ENCODE measurements around the gene DNAJC16.
A peak's percentile ranks its signal among the peaks of the same experiment; 100 is the strongest.
"Not testable (repeated sequence)": the region's sequence is repeated elsewhere in the genome, so short reads cannot be mapped to it uniquely, and the experiment has no call there.

DNAJC16 gene

DNA sequence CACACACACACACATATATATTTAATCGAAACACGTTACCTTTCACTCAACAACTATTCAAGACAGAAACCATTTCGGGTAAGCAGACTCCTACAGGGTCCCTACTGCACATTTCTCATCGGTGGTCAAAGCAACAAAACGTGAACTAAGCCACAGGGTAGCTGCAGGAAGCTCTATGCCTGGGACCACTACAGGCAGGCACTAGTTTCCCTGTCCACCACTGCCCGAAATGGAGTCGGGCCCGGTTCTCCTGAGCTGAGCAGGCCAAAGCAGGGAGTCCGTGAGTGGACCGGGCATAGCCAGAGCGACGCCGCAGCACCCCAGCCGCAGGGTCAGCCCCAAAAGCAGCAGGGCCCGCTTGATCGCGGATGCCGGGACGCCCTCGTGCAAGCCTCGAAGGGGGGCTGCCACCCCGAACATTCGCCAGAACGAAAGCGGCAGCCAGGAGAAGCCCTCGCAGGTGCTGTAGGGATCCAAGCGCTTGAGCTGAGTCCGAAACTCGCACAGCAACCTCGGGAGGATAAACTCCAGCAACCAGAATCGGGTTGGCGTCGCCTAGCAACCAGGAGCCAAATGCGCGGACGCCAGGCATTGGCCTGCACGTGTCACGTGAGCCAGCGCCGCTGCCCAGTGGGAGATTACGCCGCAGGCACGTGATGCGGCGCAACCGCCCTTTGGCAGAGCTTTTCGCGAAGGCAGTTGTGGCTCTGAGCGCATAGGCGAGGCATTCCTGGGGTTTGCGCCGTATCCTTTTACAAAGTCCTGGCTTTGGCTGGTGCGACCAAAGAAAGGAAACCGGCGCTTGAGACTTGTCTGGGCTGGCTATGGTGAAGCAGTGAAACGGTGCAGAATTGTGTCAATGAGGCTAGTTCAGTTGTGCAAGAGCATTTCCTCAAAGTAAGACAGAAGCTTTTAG lies 76.7 kb downstream of the DNAJC16 start:
- Mint-ChIP-seq H3K27ac (peak overlapping the region; percentile 80), H3K4me1 (ENCODE audit: low read depth) (peaks cover 9% of the 10 kb centered on the region)

DNA sequence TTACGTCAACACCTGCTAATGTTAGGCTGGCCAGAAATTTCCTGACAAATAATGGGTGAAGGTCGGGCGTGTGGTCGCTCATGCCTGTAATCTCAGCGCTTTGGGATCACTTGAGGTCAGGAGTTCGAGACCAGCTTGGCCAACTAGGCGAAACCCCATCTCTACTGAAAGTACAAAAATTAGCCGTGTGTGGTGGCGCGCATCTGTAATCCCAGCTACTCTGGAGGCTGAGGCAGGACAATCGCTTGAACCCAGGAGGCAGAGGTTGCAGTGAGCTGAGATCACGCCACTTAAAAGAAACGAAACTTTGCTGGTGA lies 77.3 kb downstream of the DNAJC16 start:
- Mint-ChIP-seq H3K27ac (peak overlapping the region; percentile 80), H3K4me3 (peak overlapping the region; percentile 83)
- H3K27me3 Mint-ChIP-seq (ENCODE audit: low read depth); DNase-seq (ENCODE audit: low spot score); H3K36me3 Mint-ChIP-seq (ENCODE audit: low read depth); H3K4me1 Mint-ChIP-seq (ENCODE audit: low read depth); H3K9me3 Mint-ChIP-seq: not testable (repeated sequence)

More for the DNA sequence above, 76.7 kb downstream of the DNAJC16 start:
- DNase-seq (ENCODE audit: low spot score), result peak; percentile 91
- H3K9me3 Mint-ChIP-seq, result peaks cover 6% of the 10 kb centered on the region
- H3K36me3 Mint-ChIP-seq (ENCODE audit: low read depth), result no peaks in the 10 kb centered on the region
- H3K4me3 Mint-ChIP-seq, result peak overlapping the region; percentile 83
- peaks cover 7% of the 10 kb centered on the region for H3K27me3 Mint-ChIP-seq (ENCODE audit: low read depth)

DNA sequence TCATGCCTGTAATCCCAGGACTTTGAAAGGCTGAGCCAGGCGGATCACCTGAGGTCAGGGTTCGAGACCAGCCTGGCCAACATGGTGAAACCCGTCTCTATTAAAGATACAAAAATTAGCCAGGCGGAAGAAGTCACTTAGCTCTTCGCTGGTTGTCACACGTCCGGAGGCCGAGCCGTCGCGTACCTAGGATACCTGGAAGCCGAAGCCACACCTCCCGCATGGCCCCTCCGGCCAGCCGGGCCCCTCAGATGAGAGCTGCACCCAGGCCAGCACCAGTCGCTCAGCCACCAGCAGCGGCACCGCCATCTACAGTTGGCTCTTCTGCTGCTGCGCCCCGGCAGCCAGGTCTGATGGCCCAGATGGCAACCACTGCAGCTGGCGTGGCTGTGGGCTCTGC lies 77.8 kb downstream of the DNAJC16 start:
- H3K4me3 Mint-ChIP-seq, result peak overlapping the region; percentile 83
- H3K27me3 Mint-ChIP-seq (ENCODE audit: low read depth); H3K4me1 Mint-ChIP-seq (ENCODE audit: low read depth); H3K36me3 Mint-ChIP-seq (ENCODE audit: low read depth); H3K9me3 Mint-ChIP-seq; DNase-seq (ENCODE audit: low spot score); H3K27ac Mint-ChIP-seq: not testable (repeated sequence)

DNA sequence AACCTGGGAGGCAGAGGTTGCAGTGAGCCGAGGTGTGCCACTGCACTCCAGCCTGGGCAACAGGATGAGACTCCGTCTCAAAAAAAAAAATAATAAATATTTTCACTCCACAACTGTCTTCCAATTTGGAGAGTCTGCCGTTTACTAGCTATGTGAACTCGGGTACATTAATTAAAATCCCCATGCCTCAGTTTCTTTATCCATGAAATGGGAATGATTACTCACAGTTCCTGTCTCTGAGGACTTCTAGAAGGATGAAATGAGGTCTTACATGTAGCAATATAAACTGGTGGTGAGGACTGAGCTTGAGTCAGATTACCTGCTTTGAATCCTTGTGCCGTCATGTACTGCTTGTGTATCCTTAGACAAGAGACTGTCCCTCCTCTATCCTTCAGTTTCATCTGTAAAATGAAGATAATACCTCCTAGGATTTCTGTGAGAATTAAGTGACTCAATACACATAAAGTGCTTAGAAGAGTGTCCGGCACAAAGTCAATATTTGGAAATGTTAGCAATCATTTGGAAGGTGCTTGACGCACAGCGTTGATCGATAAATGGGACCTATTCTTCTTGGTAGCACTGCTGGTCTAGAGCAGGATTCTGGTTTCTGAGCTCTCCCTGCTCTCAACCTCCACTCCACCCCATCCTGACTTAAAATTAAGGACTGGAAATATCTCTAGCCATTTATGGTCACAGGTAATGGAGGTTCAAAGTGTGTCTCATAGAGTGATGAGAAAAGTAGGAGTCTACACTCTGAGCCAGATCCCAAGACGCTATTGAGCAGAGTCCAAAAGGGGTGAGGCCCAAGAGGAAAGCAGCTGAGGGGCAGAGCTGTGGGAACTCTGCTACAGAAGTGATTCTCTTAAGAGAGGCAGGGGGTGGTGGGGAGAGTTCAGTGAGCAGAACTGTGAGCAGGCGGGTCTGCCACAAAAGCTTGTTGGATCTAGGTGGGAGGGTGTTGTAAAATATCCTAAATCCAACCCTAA lies 79.0 kb downstream of the DNAJC16 start:
- no peak overlapping the region for H3K4me3 Mint-ChIP-seq
- H3K4me1 Mint-ChIP-seq (ENCODE audit: low read depth), result peaks cover 9% of the 10 kb centered on the region
- H3K27me3 Mint-ChIP-seq (ENCODE audit: low read depth), result peaks cover 7% of the 10 kb centered on the region
- DNase-seq (ENCODE audit: low spot score), result no peak
- H3K9me3 Mint-ChIP-seq, result peaks cover 6% of the 10 kb centered on the region
- H3K27ac Mint-ChIP-seq, result no peak overlapping the region
- no peaks in the 10 kb centered on the region for H3K36me3 Mint-ChIP-seq (ENCODE audit: low read depth)

DNA sequence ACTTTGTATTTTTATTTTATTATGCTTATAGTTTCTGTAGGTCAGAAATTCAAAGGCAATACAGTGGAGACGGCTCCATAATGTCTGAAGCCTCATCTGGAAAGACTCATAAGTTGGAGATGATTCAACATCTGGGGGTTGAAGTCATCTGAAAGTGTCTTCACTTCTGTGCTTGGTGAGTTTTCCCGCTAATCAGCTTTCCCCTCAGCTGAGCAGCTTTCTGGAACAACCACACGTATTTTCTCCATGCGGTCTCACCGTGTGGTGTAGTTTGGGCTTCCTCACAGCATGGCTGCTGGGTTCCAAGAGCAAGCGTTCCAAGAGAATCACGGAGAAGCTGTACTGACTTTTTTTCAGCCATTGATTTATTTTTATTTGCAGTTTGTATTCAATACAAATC lies 83.0 kb downstream of the DNAJC16 start:
- H3K27me3 Mint-ChIP-seq (ENCODE audit: low read depth), result peaks cover 4% of the 10 kb centered on the region

DNA sequence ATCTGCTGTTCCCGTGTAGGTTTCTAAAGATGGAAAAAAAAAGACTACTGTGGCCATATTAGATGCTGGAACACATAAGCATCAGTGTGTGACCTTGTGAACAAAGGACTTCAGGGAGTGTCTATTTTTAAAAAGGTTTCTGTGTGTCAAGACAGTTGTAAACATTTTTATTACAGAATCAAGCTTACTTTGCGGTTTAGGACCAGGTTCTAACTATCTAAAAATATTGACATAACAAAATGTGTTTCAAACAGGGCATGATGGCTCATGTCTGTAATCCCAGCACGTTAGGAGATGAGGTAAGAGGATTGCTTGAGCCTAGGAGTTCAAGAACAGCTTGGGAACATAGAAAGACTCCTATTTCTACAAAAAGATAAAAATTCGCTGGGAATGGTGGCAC lies 83.5 kb downstream of the DNAJC16 start:
- peaks cover 4% of the 10 kb centered on the region for H3K27me3 Mint-ChIP-seq (ENCODE audit: low read depth)
- no peaks in the 10 kb centered on the region for H3K9me3 Mint-ChIP-seq
- no peaks in the 10 kb centered on the region for H3K36me3 Mint-ChIP-seq (ENCODE audit: low read depth)
- DNase-seq (ENCODE audit: low spot score), result no peak
- no peak overlapping the region for H3K4me3 Mint-ChIP-seq
- H3K4me1 Mint-ChIP-seq (ENCODE audit: low read depth), result no peaks in the 10 kb centered on the region
- H3K27ac Mint-ChIP-seq, result no peak overlapping the region

More for the DNA sequence above, 83.0 kb downstream of the DNAJC16 start:
- H3K4me1 Mint-ChIP-seq (ENCODE audit: low read depth), result no peaks in the 10 kb centered on the region
- no peak for DNase-seq (ENCODE audit: low spot score)
- H3K27ac Mint-ChIP-seq, result no peak overlapping the region
- H3K36me3 Mint-ChIP-seq (ENCODE audit: low read depth), result no peaks in the 10 kb centered on the region
- no peaks in the 10 kb centered on the region for H3K9me3 Mint-ChIP-seq
- H3K4me3 Mint-ChIP-seq, result no peak overlapping the region

DNA sequence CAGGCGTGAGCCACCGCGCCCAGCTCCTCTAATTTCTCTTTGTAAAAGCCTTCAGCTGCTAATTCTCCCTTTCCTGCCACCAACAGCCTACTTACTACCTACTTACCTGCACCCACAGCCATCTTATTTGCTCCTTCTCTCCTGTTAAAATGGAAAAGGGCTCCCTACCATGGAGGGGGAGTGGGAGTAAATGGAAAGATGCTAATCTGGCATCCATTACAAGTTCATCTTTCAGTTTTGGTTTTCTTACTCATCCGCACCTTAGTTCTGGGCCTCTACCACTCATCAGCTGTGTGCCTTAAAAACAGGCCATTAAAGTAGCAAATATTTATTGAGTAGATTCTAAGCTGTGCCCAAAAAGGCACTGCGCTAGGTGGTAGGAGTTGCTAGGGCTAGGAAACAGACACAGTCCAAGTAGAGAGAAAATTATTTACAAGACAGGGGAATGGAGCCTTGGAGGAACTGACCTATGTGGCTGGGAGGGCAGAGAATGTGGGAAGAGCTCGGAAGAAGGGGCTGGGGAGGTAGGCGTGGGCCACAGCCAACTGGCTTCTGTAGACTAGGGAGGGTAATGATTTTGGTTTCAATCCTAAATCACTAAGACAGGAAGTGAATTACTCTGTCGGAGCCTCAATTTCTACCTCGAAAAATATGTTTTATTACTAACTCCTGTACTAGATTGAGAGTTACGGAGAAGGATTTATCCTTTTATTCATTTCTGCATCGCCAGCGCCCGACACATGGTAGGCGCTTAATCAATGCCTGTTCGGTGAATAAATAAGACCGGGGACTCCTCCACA lies 89.9 kb downstream of the DNAJC16 start:
- Mint-ChIP-seq H3K27ac (peak overlapping the region; percentile 88), H3K27me3 (ENCODE audit: low read depth) (no peaks in the 10 kb centered on the region), H3K4me1 (ENCODE audit: low read depth) (peaks cover 29% of the 10 kb centered on the region), H3K4me3 (peak overlapping the region; percentile 85), H3K9me3 (no peaks in the 10 kb centered on the region), H3K36me3 (ENCODE audit: low read depth) (peaks cover 8% of the 10 kb centered on the region)
- no peak for DNase-seq (ENCODE audit: low spot score)

DNA sequence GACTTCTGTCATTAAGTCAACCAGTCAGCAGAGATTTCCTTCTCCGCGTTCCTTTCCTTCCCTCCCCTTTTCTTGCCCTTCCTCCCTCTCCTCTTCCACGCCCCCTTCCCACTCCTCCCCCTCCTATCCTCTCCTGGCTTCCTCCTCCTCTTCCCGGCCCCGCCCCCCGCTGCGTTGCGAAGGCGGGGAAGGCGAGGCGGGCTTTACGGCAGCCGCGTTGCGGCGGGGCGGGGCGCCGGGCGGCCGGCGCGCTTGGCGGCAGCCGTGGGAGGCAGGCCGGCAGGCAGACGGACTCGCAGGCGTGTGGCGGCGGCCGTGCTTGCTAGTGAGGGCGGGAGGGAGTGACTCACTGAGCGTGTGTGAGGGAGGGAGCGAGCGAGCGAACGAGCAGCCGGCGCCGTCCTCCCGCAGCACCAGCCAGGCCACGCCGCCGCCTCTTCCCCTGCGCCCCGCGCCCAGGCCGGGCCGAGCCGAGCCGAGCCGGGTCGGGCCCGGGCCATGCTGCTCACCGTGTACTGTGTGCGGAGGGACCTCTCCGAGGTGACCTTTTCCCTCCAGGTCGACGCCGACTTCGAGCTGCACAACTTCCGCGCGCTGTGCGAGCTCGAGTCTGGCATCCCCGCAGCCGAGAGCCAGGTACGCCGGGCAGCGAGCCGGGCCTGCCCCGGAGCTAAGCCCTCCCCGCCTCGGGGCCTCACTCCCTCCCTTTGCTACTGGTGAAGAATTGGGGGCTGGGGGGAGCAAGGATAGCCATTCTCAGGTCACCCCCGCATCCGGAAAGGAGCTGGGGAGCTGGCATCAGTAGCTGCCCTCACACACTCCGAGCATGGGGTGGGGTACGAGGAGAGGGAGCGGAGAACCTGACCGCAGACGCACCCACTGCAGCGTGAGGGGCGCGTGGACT lies 90.8 kb downstream of the DNAJC16 start, which contains the start of gene DDI2:
TSS of gene DDI2 (plus strand) at position 286 of the 904 bp plus-strand sequence. CDS start at position 499, 213 bp downstream.
- no peaks in the 10 kb centered on the region for H3K9me3 Mint-ChIP-seq
- peak within 1 kb of the TSS; percentile 88 for H3K27ac Mint-ChIP-seq
- H3K4me3 Mint-ChIP-seq, result peak within 1 kb of the TSS; percentile 85
- H3K4me1 Mint-ChIP-seq (ENCODE audit: low read depth), result peaks cover 33% of the 10 kb centered on the region
- H3K36me3 Mint-ChIP-seq (ENCODE audit: low read depth), result peaks cover 9% of the 10 kb centered on the region
- peak; percentile 97 for DNase-seq (ENCODE audit: low spot score)
- H3K27me3 Mint-ChIP-seq (ENCODE audit: low read depth), result no peaks in the 10 kb centered on the region

DNA sequence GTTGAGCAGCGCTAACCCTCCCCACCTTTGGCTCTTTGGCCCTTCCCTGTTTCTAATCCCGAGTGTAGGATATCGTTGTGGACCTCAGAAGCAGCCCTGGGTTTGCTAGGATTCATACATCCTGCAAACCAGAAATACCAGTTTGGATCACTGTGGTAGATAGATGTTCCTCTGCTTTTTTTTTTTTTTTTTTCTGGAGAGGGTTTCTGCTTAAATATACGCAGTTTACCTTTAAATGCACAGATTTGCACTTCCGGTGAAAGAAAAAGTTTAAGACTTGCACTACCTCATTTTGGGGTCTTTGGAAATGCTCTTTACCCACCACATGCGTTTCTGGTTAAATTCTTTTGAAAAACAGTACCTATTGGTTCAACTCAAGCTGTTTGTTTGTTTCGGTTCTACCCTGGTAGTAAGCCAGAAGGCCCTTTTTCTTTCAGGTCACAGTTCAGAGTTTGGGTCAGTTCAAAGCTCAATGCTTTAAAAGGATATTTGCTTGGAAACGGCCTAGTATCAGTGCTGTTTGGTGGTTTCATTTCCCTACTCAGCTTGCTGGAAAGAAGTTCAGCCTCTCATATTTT lies 91.5 kb downstream of the DNAJC16 start:
- DNase-seq (ENCODE audit: low spot score), result peak; percentile 26
- peaks cover 38% of the 10 kb centered on the region for H3K4me1 Mint-ChIP-seq (ENCODE audit: low read depth)
- H3K27ac Mint-ChIP-seq, result peak overlapping the region; percentile 88
- peaks cover 11% of the 10 kb centered on the region for H3K36me3 Mint-ChIP-seq (ENCODE audit: low read depth)
- H3K4me3 Mint-ChIP-seq, result peak overlapping the region; percentile 85
- no peaks in the 10 kb centered on the region for H3K27me3 Mint-ChIP-seq (ENCODE audit: low read depth)
- no peaks in the 10 kb centered on the region for H3K9me3 Mint-ChIP-seq

DNA sequence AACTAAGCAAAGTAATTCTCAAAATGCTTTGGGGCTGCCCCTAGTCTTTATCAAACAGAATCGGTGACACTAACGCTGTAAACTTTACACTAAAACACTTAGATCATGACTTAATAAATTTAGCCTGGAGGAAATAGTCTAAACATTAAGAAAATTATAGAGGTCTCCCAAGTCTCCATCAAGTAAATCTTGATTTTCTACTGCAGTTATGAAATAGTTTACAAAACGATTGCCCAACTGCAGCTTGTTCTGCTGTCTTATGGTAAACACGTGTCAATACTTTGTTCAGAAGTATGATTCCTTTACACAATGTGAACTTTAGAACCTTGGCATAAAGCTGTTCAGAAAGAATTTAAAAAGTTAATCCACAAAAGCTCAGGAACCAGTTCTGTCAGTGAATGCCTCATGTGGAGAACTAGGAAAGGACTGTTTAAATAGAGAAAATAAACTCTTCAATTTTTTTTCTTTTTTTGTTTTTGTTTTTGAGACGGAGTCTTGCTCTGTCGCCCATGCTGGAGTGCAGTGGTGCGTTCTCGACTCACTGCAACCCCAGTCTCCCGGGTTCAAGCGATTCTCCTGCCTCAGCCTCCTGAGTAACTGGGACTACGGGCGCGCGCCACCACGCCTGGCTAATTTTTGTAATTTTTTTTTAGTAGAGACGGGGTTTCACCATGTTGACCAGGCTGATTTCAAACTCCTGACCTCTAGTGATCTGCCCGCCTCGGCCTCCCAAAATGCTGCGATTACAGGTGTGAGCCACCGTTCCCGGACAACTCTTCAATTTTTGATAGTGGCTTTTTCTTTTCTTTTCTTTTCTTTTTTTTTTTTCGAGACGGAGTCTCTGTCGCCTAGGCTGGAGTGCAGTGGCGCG lies 92.2 kb downstream of the DNAJC16 start:
- Mint-ChIP-seq H3K27ac (peak overlapping the region; percentile 88), H3K9me3 (no peaks in the 10 kb centered on the region), H3K27me3 (ENCODE audit: low read depth) (no peaks in the 10 kb centered on the region), H3K4me1 (ENCODE audit: low read depth) (peaks cover 38% of the 10 kb centered on the region), H3K4me3 (peak overlapping the region; percentile 85), H3K36me3 (ENCODE audit: low read depth) (peaks cover 11% of the 10 kb centered on the region)
- no peak for DNase-seq (ENCODE audit: low spot score)

DNA sequence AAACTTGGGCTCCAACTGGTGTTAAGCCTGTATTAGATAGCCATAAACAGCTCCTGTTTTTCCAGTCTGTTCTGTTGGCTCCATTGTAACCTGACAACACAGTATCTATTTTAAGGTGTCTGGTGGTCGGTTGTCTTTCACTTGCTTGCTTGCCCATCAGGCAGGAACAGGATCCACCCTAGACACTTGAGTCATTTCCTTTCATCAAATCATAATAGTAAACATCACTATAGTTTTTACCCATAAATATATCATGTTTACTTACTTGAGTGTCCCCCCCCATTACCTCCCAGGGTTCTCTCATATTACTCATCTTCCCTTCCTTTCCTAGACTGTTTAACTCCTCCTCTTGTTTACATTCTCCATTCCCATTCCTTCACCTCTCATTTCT lies 93.5 kb downstream of the DNAJC16 start:
- Mint-ChIP-seq H3K36me3 (ENCODE audit: low read depth) (peaks cover 11% of the 10 kb centered on the region), H3K4me3 (peak overlapping the region; percentile 51), H3K27ac (peak overlapping the region; percentile 7), H3K4me1 (ENCODE audit: low read depth) (peaks cover 43% of the 10 kb centered on the region), H3K9me3 (no peaks in the 10 kb centered on the region), H3K27me3 (ENCODE audit: low read depth) (no peaks in the 10 kb centered on the region)
- DNase-seq (ENCODE audit: low spot score), result no peak

Measured in T-helper 2 cell treated with Interferon-gamma antibody and Interleukin-4, amounts not matched to agents 5 μg/mL and 100 μg/mL, for 36 hours (primary cell).